NCI-H2107 (cell line): ENCODE data around the gene FLT3LG.

ENCODE experiments used
- DNase-seq: peaks from one replicate; lab custom pipeline; 2025; lab: John Stamatoyannopoulos, UW

The FLT3LG gene

DNA sequence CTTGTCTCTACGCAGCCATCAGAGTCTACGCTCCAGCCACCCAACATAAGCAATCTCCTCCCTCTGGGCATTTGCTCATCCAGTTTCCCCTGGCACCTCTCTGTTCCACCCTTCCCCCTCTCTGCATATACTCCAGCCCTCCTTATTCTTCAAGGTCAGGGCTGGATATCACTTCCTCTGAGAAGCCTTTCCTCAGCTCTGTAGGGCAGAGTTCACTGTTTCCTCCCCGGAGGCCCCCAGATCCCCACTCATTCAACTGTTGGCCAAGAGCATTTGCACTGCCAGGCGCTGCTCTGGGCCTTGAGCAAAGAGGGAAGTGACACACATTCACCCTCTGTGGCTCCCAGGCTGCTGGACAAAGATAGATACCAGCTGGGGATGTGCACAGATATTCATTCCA, 41.8 kb downstream of the FLT3LG start:
- no peak for DNase-seq

DNA sequence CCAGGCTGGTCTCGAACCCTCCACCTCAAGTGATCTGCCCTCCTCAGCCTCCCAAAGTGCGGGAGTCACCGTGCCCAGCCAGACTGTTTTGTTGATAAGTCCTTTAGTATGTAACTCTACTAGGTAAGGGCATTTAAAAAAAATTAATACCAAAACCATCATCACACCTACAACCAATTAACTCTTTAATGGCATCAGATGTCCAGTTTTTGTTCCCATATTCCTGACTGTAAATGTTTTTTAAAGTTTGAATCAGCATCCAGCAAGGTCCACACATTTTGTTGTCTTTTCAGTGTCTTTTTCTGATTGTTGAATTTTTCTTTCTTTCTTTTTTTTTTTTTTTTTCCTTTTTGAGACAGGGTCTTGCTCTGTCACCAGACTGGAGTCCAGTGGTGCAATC, 44.0 kb downstream of the FLT3LG start:
- no peak for DNase-seq

DNA sequence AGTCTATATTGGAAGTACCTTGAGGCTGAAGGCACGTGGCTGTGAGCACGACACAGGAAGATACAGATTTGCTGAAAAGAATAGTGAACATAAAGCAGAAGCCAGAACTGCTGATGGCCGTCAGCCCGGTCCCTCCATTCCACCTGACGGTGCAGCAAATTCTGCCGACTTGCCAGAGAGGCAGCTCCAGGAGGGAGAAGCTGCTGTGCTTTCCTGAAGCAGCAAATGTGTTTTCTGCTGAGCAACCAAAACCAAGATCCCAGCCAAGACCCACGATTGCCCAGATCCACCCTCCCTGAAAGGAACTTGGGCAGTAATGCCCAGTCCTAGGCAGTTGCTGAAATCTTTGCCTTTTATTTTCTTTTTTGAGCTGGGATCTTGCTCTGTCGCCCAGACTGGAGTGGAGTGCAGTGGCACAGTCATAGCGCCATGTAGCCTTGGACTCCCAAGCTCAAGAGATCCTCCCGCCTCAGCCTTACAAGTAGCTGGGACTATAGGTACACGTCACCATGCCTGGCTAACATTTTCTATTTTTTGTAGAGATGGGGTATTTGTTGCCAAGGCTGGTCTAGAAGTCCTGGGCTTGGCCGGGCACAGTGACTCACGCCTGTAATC, 46.8 kb downstream of the FLT3LG start:
- DNase-seq: no peak

DNA sequence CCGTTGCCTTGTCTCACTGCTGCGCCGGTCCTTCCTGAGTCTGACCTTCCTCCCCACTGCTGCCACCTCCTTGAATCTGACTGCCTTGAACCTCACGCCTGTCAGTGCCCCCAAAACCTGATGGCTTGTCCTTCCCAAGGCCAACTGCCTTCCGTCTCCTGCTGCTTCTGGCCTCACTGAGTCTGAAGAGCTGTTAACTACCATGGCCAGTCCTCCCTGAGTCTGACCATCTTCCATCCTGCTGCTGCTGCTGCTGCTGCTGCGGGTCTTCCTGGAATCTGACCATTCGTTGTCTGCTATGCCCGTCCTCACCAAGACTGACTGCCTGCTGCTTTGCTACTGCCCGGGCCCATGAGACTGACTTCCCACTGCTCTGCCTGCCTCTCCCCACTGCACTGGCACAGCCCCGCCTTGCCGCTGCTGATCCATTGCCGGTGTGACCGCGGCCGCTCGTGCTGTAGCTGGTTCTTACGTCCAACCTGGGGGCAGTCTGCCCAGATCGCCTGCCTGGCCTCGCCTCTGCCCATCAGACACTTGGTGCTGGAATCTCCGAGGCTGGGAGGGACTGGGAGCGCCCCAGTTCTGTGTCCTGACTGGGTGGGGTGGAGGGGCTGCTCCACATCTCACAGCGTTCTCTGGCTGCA, 50.9 kb downstream of the FLT3LG start:
- no peak for DNase-seq

DNA sequence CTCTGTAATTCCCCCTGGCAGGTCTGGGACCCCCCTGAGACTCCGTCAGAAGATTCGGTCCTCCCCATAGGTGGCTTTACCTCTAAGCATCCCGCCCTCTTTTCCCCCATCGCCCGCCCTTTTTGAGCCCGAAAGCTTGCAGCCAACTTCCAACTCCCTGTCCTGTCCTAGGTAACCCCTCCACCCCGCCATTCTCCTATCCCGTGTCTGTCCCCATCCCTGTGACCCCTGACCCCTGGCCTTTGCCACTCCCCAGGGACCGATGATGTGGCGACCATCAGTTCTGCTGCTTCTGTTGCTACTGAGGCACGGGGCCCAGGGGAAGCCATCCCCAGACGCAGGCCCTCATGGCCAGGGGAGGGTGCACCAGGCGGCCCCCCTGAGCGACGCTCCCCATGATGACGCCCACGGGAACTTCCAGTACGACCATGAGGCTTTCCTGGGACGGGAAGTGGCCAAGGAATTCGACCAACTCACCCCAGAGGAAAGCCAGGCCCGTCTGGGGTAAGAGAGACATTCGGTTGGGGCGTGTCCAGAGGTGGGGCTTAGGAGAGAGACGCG, 54.3 kb downstream of the FLT3LG start:
- DNase-seq: no peak

DNA sequence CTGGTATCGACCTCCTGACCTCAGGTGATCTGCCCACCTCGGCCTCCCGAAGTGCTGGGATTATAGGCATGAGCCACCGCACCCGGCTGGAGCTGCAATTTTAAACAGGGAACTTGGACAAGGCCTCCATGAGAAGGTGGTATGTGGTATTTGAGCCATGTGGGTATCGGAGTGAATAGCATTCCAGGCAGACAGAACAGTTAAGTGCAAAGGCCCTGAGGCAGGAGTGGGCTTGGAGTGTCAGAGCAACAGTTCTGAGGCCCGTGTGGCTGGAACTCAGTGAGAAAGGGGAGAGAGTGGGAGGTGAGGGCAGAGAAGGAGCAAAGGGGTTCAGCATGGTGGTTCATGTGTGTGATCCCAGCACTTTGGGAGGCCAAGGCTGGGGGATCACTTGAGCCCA, 56.7 kb downstream of the FLT3LG start:
- DNase-seq: no peak

DNA sequence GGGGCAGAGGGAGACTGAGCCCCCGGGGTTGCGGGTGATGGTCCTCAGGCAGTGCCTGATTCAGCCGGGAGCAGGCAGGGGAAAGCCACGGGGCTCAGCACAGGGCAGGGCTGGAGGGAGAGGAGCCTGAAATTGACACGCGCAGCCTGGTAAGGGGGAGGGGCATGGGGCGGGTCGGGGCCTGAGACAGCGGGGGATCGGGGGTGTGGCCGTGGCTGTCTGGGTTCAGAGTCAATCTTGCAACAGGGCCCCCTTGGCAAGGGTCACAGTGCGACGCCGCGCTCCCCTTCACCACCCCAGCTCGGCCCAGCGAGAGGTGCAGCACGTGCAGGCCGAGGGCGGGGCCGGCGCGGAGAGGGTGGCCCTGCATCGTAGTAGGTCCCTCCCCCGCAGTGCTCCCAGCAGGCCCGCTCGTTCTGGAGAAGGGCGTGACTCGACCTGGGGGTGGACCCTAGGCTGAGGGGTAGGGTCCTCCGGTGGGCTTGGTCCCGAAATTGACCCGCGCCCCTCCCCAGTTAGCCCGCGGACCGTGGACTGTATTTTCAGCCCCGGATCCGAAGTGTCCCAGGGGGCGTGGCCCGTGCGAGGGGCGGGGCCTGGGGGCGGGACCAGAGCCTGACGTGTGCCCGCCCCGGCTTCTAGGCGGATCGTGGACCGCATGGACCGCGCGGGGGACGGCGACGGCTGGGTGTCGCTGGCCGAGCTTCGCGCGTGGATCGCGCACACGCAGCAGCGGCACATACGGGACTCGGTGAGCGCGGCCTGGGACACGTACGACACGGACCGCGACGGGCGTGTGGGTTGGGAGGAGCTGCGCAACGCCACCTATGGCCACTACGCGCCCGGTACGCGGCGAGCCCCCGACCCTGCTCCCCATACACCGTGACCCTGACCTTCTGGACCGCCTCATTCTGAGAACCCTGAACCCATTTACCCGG, 59.8 kb downstream of the FLT3LG start:
- DNase-seq: no peak

DNA sequence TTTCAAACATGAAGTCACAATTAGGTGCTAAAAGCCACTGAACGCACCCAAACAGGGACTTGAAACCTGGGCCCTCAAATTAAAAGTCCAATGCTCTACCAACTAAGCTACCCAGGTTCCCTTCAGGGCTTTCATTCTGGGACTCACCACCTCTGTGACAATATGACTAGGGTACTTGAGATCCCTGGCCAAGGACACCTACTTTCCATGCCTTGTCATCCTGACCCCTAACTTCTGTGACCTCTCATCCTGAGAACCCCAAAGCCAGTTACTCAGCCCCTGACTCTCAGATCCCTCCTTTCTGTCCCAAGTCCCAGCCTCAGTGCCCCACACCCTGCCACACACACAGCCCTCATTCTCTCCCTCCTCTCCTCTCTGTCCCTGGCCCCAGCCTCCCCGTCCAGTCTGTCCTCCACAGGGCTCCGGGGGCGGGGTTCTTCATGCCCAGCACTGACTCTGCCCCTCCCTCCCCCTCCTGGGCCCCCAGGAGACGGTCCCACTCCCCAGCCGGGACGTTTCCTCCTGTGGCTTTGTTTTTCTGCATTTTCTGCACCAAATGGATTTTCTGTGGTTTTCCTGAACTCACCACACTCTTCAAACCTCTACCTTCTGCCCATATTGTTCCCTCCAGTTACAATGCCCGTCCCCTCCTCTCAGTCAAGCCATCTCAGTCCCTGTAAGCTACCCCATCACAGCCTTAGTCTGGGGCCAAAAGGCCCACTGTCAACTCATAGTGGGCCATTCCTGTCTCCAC, 60.8 kb downstream of the FLT3LG start:
- DNase-seq: no peak
